K562 (cell line): ENCODE data around the gene MRPL40. TPM values are rescaled to one million over a fixed set of nuclear protein-coding genes. Genes with fewer than 3 reads are reported as not detected.

Experiments
- COPS2 ChIP-seq: fragments of 450-650 bp; conservative IDR thresholded peaks from 2 replicates; pipeline ENCODE4 v1.6.1; 2016; ENCODE audit warnings: mild to moderate bottlenecking, moderate library complexity
- DDX20 ChIP-seq: fragments of 450-650 bp; IDR thresholded peaks from 2 replicates; pipeline ENCODE4 v1.6.1; 2016; ENCODE audit warnings: missing genetic modification characterization, low read depth, mild to moderate bottlenecking, missing compliant biosample characterization, moderate library complexity
- DMBX1 ChIP-seq: fragments of 250-450 bp; sonication (Bioruptor Pico); IDR thresholded peaks from 2 replicates; pipeline ENCODE4 v1.8.0; 2022; ENCODE audit warnings: inconsistent platforms, mild to moderate bottlenecking, moderate library complexity, borderline replicate concordance
- DNMT1 ChIP-seq: fragments of 450-650 bp; IDR thresholded peaks from 2 replicates; pipeline ENCODE4 v1.6.1; 2016; ENCODE audit warnings: antibody characterized with exemption, mild to moderate bottlenecking
- FUS ChIP-seq: fragments of 200-400 bp; formaldehyde crosslinking; optimal IDR thresholded peaks from 2 replicates; pipeline ENCODE3; 2017; ENCODE audit warnings: low read depth, low read length
- HNRNPL ChIP-seq: fragments of 200-400 bp; formaldehyde crosslinking; IDR thresholded peaks from 2 replicates; pipeline ENCODE4 v1.6.1; 2017; ENCODE audit warnings: low read depth, mild to moderate bottlenecking, low read length
- IFI16 ChIP-seq: fragments of 250-450 bp; sonication (Bioruptor Pico); IDR thresholded peaks from 2 replicates; pipeline ENCODE4 v2.1.2; 2022; ENCODE audit warnings: mild to moderate bottlenecking, inconsistent platforms
- ILK ChIP-seq: fragments of 450-650 bp; IDR thresholded peaks from 2 replicates; pipeline ENCODE4 v1.6.1; 2016; ENCODE audit warnings: missing genetic modification characterization, low read depth, mild to moderate bottlenecking, missing compliant biosample characterization, moderate library complexity, borderline replicate concordance
- KLF10 ChIP-seq: fragments of 250-450 bp; sonication (Bioruptor Pico); IDR thresholded peaks from 2 replicates; pipeline ENCODE4 v1.6.1; 2021; ENCODE audit warnings: matching md5 sums
- MAFK ChIP-seq: IDR thresholded peaks from 2 replicates; pipeline ENCODE4 v1.6.1; 2011; ENCODE audit warnings: low read length, improper control_type of control experiment
- ZEB2 ChIP-seq: fragments of 450-650 bp; IDR thresholded peaks from 2 replicates; pipeline ENCODE4 v1.6.1; 2016
- ZKSCAN8 ChIP-seq: fragments of 200-800 bp; sonication (Bioruptor generic); IDR thresholded peaks from 2 replicates; pipeline ENCODE4 v1.6.1; 2016; ENCODE audit warnings: missing genetic modification characterization, missing compliant biosample characterization
- ZNF3 ChIP-seq: fragments of 250-450 bp; sonication (Bioruptor Pico); IDR thresholded peaks from 2 replicates; pipeline ENCODE4 v1.5.0; 2021; ENCODE audit warnings: mild to moderate bottlenecking, moderate library complexity
- ZNF583 ChIP-seq: fragments of 250-450 bp; sonication (Bioruptor Pico); IDR thresholded peaks from 2 replicates; pipeline ENCODE4 v1.4.0; 2020
- ZNF76 ChIP-seq: fragments of 250-450 bp; sonication (Bioruptor Pico); IDR thresholded peaks from 2 replicates; pipeline ENCODE4 v1.4.0; 2020; ENCODE audit warnings: mild to moderate bottlenecking, moderate library complexity, borderline replicate concordance
- ZZZ3 ChIP-seq: fragments of 450-650 bp; IDR thresholded peaks from 2 replicates; pipeline ENCODE4 v1.6.1; 2016; ENCODE audit warnings: antibody characterized with exemption, mild to moderate bottlenecking, moderate library complexity
- polyA plus RNA-seq, 8 experiments: library from polyadenylated mRNA; depleted of rRNA in 4 of 8; stranded (reverse) in 5 of 8; unstranded in 3 of 8; fragments of >200 nt; fragmentation: Nextera tagmentation in 2 of 8; fragmentation: Illumina TruSeq in 1 of 8; extraction: Ambion mirVana in 2 of 8; extraction: Trizol in 1 of 8; gene quantifications; 2 replicates each; pipeline versions ENCODE4 v1.2.1 to v1.2.3, GENCODE V29; 2011 to 2014; ENCODE audit warnings: inconsistent platforms in 1 of 8, missing spikeins in 1 of 8
- total RNA-seq, 7 experiments: library from RNA; depleted of rRNA in 6 of 7; stranded (reverse); fragments of >200 nt in 6 of 7; fragmentation: Illumina TruSeq in 2 of 7; extraction: Trizol in 2 of 7; gene quantifications; 2 replicates each; pipeline versions ENCODE4 v1.2.1 to v1.2.3, GENCODE V29; 2011 to 2021; ENCODE audit warnings: low replicate concordance in 1 of 7
- TF ChIP-seq, protein P1 (sequence below): fragments of 250-450 bp; sonication (Bioruptor Pico); IDR thresholded peaks from 2 replicates; pipeline ENCODE4 v1.9.0; 2021; ENCODE audit warnings: mild to moderate bottlenecking, inconsistent platforms
- TF ChIP-seq, protein P2 (sequence below): fragments of 250-450 bp; sonication (Bioruptor Pico); IDR thresholded peaks from 2 replicates; pipeline ENCODE4 v1.8.0; 2021; ENCODE audit warnings: borderline replicate concordance, mild to moderate bottlenecking, moderate library complexity; ENCODE audit not compliant: poor library complexity, severe bottlenecking
- TF ChIP-seq, protein P3 (sequence below): sonication (generic); formaldehyde crosslinking; IDR thresholded peaks from 2 replicates; pipeline ENCODE4 v1.5.0; 2020; ENCODE audit warnings: missing genetic modification reagents
- TF ChIP-seq, protein P4 (sequence below): sonication (generic); formaldehyde crosslinking; IDR thresholded peaks from 2 replicates; pipeline ENCODE4 v1.8.1; 2023; ENCODE audit warnings: mild to moderate bottlenecking, missing genetic modification reagents
- TF ChIP-seq, protein P5 (sequence below): fragments of 250-450 bp; sonication (Bioruptor Pico); IDR thresholded peaks from 2 replicates; pipeline ENCODE4 v1.8.0; 2021; ENCODE audit warnings: moderate library complexity, mild to moderate bottlenecking, inconsistent platforms

Gene MRPL40
- total and polyA plus RNA-seq, 9 of the 15 experiments (the other 6 are each of a cell fraction or from before 2014, with no cell fraction given): 132 to 652 (median 208) TPM

DNA sequence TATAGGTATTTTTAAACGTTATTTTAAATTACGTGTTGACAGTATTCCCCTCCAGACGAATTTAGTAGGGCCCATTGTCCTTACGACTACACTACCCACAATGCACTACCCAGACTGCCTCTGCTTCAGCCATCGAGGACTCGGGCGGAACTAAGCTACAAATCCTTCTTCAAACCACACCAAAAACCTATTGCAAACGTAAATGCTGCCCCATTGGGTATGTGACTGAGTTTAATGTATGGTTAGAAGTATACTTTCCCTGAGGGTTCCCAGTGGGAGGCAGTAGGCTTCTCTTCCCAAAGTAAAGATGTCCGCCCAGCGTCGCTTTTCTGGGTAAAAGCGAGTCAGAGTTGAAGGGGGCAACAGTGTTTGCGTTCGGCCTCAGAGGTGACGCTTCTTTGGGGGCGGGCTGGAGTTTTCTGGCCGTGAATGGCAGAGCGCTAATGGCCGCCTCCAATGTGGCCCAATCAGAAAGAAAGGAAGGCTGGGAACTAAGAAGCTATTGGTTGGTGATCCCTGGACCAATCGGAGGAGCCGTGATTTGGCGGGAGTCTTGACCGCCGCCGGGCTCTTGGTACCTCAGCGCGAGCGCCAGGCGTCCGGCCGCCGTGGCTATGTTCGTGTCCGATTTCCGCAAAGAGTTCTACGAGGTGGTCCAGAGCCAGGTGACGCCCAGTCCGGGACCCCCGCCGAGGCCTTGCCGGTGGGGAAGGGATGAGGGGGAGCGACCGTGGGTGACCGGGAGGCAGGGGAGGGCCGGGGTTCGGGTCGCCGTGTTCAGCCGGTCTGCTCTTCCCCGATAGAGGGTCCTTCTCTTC, 47.2 kb downstream of the MRPL40 start, which contains the start of gene CDC45 (continued):
- no peak for TF ChIP-seq KLF10 (CRISPR knock-in tag)
- TF ChIP-seq FUS: no peak
- TF ChIP-seq MAFK: no peak; the same call in 1 of the 2 replicates
- peak; percentile 95 for TF ChIP-seq DDX20 (tag)
- TF ChIP-seq IFI16 (CRISPR knock-in tag): peak; percentile 37; the same call in 1 of the 2 replicates
- TF ChIP-seq ZNF3 (CRISPR knock-in tag): no peak
- no peak for TF ChIP-seq ZZZ3
- peak; percentile 98 for TF ChIP-seq ZNF583 (CRISPR knock-in tag)
- no peak; the same call in 1 of the 2 replicates for TF ChIP-seq ILK (tag)
- TF ChIP-seq, protein P1, sequence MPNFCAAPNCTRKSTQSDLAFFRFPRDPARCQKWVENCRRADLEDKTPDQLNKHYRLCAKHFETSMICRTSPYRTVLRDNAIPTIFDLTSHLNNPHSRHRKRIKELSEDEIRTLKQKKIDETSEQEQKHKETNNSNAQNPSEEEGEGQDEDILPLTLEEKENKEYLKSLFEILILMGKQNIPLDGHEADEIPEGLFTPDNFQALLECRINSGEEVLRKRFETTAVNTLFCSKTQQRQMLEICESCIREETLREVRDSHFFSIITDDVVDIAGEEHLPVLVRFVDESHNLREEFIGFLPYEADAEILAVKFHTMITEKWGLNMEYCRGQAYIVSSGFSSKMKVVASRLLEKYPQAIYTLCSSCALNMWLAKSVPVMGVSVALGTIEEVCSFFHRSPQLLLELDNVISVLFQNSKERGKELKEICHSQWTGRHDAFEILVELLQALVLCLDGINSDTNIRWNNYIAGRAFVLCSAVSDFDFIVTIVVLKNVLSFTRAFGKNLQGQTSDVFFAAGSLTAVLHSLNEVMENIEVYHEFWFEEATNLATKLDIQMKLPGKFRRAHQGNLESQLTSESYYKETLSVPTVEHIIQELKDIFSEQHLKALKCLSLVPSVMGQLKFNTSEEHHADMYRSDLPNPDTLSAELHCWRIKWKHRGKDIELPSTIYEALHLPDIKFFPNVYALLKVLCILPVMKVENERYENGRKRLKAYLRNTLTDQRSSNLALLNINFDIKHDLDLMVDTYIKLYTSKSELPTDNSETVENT (CRISPR knock-in tag): peak; percentile 41; the same call in 1 of the 2 replicates
- 0 out of 2 replicates have a peak, but pooled peaks have one; percentile 48 for TF ChIP-seq HNRNPL
- TF ChIP-seq, protein P2, sequence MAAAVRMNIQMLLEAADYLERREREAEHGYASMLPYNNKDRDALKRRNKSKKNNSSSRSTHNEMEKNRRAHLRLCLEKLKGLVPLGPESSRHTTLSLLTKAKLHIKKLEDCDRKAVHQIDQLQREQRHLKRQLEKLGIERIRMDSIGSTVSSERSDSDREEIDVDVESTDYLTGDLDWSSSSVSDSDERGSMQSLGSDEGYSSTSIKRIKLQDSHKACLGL (CRISPR knock-in tag): peak; percentile 90
- TF ChIP-seq DMBX1 (CRISPR knock-in tag): peak; percentile 99
- TF ChIP-seq COPS2: no peak
- no peak for TF ChIP-seq ZKSCAN8
- peak; percentile 97; the same call in 1 of the 2 replicates for TF ChIP-seq ZNF76 (CRISPR knock-in tag)
- no peak for TF ChIP-seq ZEB2
- no peak for TF ChIP-seq DNMT1
- TF ChIP-seq, protein P3, sequence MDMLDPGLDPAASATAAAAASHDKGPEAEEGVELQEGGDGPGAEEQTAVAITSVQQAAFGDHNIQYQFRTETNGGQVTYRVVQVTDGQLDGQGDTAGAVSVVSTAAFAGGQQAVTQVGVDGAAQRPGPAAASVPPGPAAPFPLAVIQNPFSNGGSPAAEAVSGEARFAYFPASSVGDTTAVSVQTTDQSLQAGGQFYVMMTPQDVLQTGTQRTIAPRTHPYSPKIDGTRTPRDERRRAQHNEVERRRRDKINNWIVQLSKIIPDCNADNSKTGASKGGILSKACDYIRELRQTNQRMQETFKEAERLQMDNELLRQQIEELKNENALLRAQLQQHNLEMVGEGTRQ: no peak
- TF ChIP-seq, protein P4, sequence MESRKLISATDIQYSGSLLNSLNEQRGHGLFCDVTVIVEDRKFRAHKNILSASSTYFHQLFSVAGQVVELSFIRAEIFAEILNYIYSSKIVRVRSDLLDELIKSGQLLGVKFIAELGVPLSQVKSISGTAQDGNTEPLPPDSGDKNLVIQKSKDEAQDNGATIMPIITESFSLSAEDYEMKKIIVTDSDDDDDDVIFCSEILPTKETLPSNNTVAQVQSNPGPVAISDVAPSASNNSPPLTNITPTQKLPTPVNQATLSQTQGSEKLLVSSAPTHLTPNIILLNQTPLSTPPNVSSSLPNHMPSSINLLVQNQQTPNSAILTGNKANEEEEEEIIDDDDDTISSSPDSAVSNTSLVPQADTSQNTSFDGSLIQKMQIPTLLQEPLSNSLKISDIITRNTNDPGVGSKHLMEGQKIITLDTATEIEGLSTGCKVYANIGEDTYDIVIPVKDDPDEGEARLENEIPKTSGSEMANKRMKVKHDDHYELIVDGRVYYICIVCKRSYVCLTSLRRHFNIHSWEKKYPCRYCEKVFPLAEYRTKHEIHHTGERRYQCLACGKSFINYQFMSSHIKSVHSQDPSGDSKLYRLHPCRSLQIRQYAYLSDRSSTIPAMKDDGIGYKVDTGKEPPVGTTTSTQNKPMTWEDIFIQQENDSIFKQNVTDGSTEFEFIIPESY (CRISPR knock-in tag): no peak
- TF ChIP-seq, protein P5, sequence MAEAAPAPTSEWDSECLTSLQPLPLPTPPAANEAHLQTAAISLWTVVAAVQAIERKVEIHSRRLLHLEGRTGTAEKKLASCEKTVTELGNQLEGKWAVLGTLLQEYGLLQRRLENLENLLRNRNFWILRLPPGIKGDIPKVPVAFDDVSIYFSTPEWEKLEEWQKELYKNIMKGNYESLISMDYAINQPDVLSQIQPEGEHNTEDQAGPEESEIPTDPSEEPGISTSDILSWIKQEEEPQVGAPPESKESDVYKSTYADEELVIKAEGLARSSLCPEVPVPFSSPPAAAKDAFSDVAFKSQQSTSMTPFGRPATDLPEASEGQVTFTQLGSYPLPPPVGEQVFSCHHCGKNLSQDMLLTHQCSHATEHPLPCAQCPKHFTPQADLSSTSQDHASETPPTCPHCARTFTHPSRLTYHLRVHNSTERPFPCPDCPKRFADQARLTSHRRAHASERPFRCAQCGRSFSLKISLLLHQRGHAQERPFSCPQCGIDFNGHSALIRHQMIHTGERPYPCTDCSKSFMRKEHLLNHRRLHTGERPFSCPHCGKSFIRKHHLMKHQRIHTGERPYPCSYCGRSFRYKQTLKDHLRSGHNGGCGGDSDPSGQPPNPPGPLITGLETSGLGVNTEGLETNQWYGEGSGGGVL (CRISPR knock-in tag): no peak
